Measurements from ENCODE around the gene TIMP4. TPM values are rescaled to one million over a fixed set of nuclear protein-coding genes. Genes with fewer than 3 reads are reported as not detected.

TIMP4 gene
- polyA plus RNA-seq, 3 donors: 0.04 TPM; not detected in 2

DNA sequence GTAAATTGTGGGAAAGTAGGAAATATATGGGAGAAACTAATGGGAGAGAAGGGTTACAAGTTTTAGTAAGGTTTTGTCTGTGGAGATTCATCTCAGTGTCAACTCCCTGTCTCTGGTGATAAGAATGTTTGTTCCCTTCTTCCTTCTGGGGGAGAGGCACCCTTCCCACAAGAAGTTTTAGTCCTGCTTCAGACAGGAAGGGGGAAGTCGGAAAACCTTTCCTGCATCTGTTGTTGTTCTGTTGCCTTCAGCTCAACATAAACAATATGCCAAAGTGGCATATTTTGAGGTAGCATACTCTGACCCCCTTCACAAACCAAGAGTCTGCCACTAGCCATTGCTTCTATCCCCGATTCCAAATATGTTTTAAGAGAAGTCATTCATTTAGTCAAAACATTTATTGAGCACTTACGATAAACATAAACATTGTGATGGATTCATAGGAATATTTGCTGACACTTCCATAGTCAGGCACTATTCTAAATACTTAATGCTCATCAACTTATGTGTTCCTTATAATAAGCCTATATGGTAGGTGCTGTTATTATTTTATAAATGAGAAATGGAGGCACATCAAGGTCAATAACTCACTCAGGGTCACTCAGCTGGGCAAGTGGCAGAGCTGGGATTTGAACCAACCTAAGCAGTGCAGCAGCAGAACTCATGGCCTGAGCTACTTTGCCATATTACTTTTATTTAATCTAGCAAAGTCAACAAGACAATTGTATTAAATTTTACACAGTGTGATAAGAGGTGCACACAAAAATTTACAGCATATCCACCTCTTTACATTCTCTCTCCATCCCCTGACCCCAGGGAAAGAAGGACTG, 34.2 kb upstream of the TIMP4 start:
- no CpG with 5 or more reads among the region's 3 CpGs for WGBS (ENCODE audit: insufficient coverage)
- H3K27me3 ChIP-seq (ENCODE audit: control insufficient read depth in 2 of 2, insufficient read depth in 2 of 2, low read length in 2 of 2): no peaks in the 10 kb centered on the region
- no peak overlapping the region for H3K9ac ChIP-seq (ENCODE audit: insufficient read depth, low read length, poor library complexity, severe bottlenecking)
- no peaks in the 10 kb centered on the region for H3K79me2 ChIP-seq (ENCODE audit: insufficient read depth, low read length)
- H3K36me3 ChIP-seq (replicated peaks in 1 of 2; ENCODE audit: control insufficient read depth in 1 of 2, insufficient read depth in 2 of 2, low read length in 2 of 2): no peaks in the 10 kb centered on the region
- Mint-ChIP-seq H3K27me3 (ENCODE audit: low read depth in 3 of 3) (peaks cover 0 to 5% (median 0%) of the 10 kb centered on the region in 3 donors), H3K9me3 (no peaks in the 10 kb centered on the region), H3K4me3 (no peak overlapping the region), H3K27ac (peak overlapping the region; percentile 85 to 99 (median 97)), H3K36me3 (peaks cover 0 to 2% of the 10 kb centered on the region in 2 donors), H3K4me1 (peaks cover 73% of the 10 kb centered on the region)
- peaks cover 73 to 76% of the 10 kb centered on the region in 2 donors for H3K4me1 ChIP-seq (ENCODE audit: control insufficient read depth in 1 of 2, insufficient read depth in 2 of 2, low read length in 2 of 2)
- TF ChIP-seq, protein P1, sequence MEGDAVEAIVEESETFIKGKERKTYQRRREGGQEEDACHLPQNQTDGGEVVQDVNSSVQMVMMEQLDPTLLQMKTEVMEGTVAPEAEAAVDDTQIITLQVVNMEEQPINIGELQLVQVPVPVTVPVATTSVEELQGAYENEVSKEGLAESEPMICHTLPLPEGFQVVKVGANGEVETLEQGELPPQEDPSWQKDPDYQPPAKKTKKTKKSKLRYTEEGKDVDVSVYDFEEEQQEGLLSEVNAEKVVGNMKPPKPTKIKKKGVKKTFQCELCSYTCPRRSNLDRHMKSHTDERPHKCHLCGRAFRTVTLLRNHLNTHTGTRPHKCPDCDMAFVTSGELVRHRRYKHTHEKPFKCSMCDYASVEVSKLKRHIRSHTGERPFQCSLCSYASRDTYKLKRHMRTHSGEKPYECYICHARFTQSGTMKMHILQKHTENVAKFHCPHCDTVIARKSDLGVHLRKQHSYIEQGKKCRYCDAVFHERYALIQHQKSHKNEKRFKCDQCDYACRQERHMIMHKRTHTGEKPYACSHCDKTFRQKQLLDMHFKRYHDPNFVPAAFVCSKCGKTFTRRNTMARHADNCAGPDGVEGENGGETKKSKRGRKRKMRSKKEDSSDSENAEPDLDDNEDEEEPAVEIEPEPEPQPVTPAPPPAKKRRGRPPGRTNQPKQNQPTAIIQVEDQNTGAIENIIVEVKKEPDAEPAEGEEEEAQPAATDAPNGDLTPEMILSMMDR (IDR thresholded peaks at IDR 0.05): no peak
- H4K20me1 ChIP-seq (ENCODE audit: insufficient read depth, low read length): no peaks in the 10 kb centered on the region
- H3K9me3 ChIP-seq (replicated peaks in 1 of 2; ENCODE audit: control insufficient read depth in 1 of 2, insufficient read depth in 1 of 2, low read length in 2 of 2): no peaks in the 10 kb centered on the region
- intact Hi-C loops (cut with micrococcal nuclease): loop anchor here in 1 of 2 donors (5.0 to 10.0 kb wide), 4 partner anchors 109 to 264 kb away; no protein-coding TSS in a partner anchor
- no peak overlapping the region for H3K4me3 ChIP-seq (replicated peaks in 1 of 3; ENCODE audit: low read depth in 2 of 3, low read length in 3 of 3)
- no peak overlapping the region for H2AFZ ChIP-seq (ENCODE audit: insufficient read depth, low read depth, low read length, poor library complexity, severe bottlenecking)
- H3K27ac ChIP-seq (ENCODE audit: low read depth in 1 of 2, low read length in 2 of 2): peak overlapping the region; percentile 71 to 95
- no peak for DNase-seq
- no peak overlapping the region for H3K4me2 ChIP-seq (replicated peaks; ENCODE audit: extremely low read depth, low read length, poor library complexity, severe bottlenecking)

DNA sequence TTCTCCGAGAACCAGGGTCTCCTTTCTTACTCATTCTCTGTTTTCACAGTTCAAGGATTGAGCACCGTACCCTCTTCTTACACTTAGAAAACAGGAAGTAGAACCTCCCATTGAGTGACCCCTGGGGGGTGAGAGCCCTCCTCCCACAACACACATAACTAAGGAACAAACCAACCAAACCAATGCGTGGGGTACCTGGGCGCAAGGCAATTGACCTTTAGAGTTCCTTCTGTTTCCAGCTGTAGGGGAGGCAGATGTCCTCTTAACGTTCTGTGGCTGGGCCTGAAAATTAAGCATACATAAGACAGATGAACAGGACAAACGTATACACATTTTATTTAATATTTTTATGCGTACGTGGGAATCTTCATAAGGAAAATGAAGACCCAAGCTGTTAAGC, 33.5 kb upstream of the TIMP4 start:
- TF ChIP-seq, protein P1 (IDR thresholded peaks at IDR 0.05): no peak
- Histone ChIP-seq H3K79me2 (ENCODE audit: insufficient read depth, low read length) (no peaks in the 10 kb centered on the region), H3K4me3 (replicated peaks in 1 of 3; ENCODE audit: low read depth in 2 of 3, low read length in 3 of 3) (no peak overlapping the region), H3K4me2 (replicated peaks; ENCODE audit: extremely low read depth, low read length, poor library complexity, severe bottlenecking) (no peak overlapping the region), H3K36me3 (replicated peaks in 1 of 2; ENCODE audit: control insufficient read depth in 1 of 2, insufficient read depth in 2 of 2, low read length in 2 of 2) (no peaks in the 10 kb centered on the region), H4K20me1 (ENCODE audit: insufficient read depth, low read length) (no peaks in the 10 kb centered on the region), H3K9ac (ENCODE audit: insufficient read depth, low read length, poor library complexity, severe bottlenecking) (no peak overlapping the region), H3K27me3 (ENCODE audit: control insufficient read depth in 2 of 2, insufficient read depth in 2 of 2, low read length in 2 of 2) (no peaks in the 10 kb centered on the region), H2AFZ (ENCODE audit: insufficient read depth, low read depth, low read length, poor library complexity, severe bottlenecking) (no peak overlapping the region), H3K4me1 (ENCODE audit: control insufficient read depth in 1 of 2, insufficient read depth in 2 of 2, low read length in 2 of 2) (peaks cover 79% of the 10 kb centered on the region in 2 donors), H3K9me3 (replicated peaks in 1 of 2; ENCODE audit: control insufficient read depth in 1 of 2, insufficient read depth in 1 of 2, low read length in 2 of 2) (no peaks in the 10 kb centered on the region), H3K27ac (ENCODE audit: low read depth in 1 of 2, low read length in 2 of 2) (peak overlapping the region in 1 of 2 donors; percentile 95)
- DNase-seq: peak in 1 of 3 donors; percentile 19
- H3K9me3 Mint-ChIP-seq: no peaks in the 10 kb centered on the region
- peaks cover 77% of the 10 kb centered on the region for H3K4me1 Mint-ChIP-seq
- 50% methylated on average over 2 of the region's 8 CpGs for WGBS (ENCODE audit: insufficient coverage)
- H3K4me3 Mint-ChIP-seq: no peak overlapping the region
- intact Hi-C loops (cut with micrococcal nuclease): loop anchor here in 1 of 2 donors (5.0 to 10.0 kb wide), 4 partner anchors 110 to 265 kb away; no protein-coding TSS in a partner anchor
- peaks cover 0 to 7% (median 0%) of the 10 kb centered on the region in 3 donors for H3K27me3 Mint-ChIP-seq (ENCODE audit: low read depth in 3 of 3)
- H3K27ac Mint-ChIP-seq: peak overlapping the region in 6 of 7 donors; percentile 38 to 99 (median 95)
- H3K36me3 Mint-ChIP-seq: peaks cover 0 to 2% of the 10 kb centered on the region in 2 donors
